ENCODE data around the gene PRMT9. TPM values are rescaled to one million over a fixed set of nuclear protein-coding genes. Genes with fewer than 3 reads are reported as not detected.

The PRMT9 gene
- total RNA-seq, 1 experiment from 2014 or later = 11.7 TPM

- DNase-seq = no peak
- no peaks in the 10 kb centered on the region for H3K27me3 ChIP-seq (ENCODE audit: control insufficient read depth, insufficient read depth, low read length)
Measured at GRCh38 chr4:147617841-147618691, 65.9 kb downstream of the PRMT9 start.

GRCh38 chr4:147617173-147617840, 66.7 kb downstream of the PRMT9 start, which contains the start of gene TMEM184C:
TSS of gene TMEM184C (plus strand) at chr4:147617397. CDS start at chr4:147617957, 560 bp downstream.
- Histone ChIP-seq H3K36me3 (replicated peaks; ENCODE audit: control insufficient read depth, insufficient read depth, low read length) (no peaks in the 10 kb centered on the region), H3K27me3 (ENCODE audit: control insufficient read depth, insufficient read depth, low read length) (no peaks in the 10 kb centered on the region), H3K4me3 (ENCODE audit: insufficient read depth, low read depth, low read length) (peak within 1 kb of the TSS; percentile 94)
- DNase-seq = peak; percentile 85

More at GRCh38 chr4:147617841-147618691, 65.9 kb downstream of the PRMT9 start:
- H3K36me3 ChIP-seq (replicated peaks; ENCODE audit: control insufficient read depth, insufficient read depth, low read length) = no peaks in the 10 kb centered on the region; the same call in 1 of the 2 replicates
- peak overlapping the region; percentile 94 for H3K4me3 ChIP-seq (ENCODE audit: insufficient read depth, low read depth, low read length)

GRCh38 chr4:147616849-147617172, 67.2 kb downstream of the PRMT9 start:
- Histone ChIP-seq H3K36me3 (replicated peaks; ENCODE audit: control insufficient read depth, insufficient read depth, low read length) (no peaks in the 10 kb centered on the region), H3K27me3 (ENCODE audit: control insufficient read depth, insufficient read depth, low read length) (no peaks in the 10 kb centered on the region), H3K4me3 (ENCODE audit: insufficient read depth, low read depth, low read length) (peak overlapping the region; percentile 94)
- no peak for DNase-seq

DNA sequence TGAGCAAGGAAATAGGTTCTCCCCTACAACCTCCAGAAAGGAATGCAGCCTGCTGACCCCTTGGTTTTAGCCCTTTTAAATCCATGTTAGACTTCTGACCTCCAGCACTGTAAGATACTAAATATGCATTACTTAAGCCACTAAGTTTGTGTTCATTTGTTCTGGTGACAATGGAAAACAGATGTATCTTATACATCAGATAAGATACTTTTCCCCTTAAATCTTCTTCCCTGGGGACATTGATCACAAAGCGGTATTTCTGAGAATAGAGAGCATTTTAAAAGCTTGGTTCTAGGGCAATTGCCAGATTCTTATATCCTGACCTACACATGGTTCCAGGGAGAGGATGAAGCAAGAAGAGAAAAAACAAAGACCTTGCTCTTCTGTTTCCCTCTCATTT, 73.3 kb downstream of the PRMT9 start:
- H3K36me3 ChIP-seq (replicated peaks; ENCODE audit: control insufficient read depth, insufficient read depth, low read length) = no peaks in the 10 kb centered on the region
- DNase-seq = no peak
- no peak overlapping the region for H3K4me3 ChIP-seq (ENCODE audit: insufficient read depth, low read depth, low read length)
- no peaks in the 10 kb centered on the region for H3K27me3 ChIP-seq (ENCODE audit: control insufficient read depth, insufficient read depth, low read length)

DNA sequence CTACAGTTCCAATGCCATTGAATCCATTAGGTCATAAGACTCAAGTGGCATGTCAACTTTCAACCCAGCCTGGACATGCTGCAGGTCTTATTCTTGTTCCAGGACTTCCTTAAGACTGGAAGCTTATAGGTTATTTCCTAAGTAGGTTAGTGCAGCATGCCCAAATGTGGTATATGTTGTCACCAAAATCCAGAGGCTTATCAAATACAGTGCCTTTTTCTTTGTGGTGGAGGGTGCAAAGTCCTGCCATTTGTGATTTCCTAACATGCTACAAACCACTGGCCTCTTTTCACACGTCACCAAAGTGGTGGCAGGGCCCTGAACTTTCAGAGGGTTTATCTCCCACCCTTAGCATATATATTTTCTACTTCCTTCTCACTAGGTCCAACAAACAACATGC, 76.5 kb downstream of the PRMT9 start:
- DNase-seq = no peak
- no peaks in the 10 kb centered on the region for H3K36me3 ChIP-seq (replicated peaks; ENCODE audit: control insufficient read depth, insufficient read depth, low read length)
- no peak overlapping the region for H3K4me3 ChIP-seq (ENCODE audit: insufficient read depth, low read depth, low read length)
- no peaks in the 10 kb centered on the region for H3K27me3 ChIP-seq (ENCODE audit: control insufficient read depth, insufficient read depth, low read length)

DNA sequence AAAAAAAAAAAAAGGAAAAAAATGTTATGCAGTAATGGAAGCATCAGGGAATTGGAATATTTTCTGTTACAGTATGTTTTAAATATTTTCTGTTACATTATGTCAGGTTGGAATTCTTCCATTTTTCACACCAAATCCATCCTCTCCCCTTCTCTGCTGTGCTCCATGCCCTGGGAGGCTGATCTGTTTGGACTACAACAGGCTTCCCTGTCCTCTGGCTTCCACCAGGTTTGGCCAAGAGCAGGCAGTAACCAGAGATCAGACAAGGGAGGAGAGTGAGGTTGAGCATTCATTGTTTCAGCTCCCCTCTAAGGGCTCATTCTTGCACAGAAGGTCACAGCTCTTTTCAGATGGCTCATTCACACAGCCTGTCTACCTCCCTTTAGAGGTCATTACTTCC, 78.5 kb downstream of the PRMT9 start:
- no peak for DNase-seq

DNA sequence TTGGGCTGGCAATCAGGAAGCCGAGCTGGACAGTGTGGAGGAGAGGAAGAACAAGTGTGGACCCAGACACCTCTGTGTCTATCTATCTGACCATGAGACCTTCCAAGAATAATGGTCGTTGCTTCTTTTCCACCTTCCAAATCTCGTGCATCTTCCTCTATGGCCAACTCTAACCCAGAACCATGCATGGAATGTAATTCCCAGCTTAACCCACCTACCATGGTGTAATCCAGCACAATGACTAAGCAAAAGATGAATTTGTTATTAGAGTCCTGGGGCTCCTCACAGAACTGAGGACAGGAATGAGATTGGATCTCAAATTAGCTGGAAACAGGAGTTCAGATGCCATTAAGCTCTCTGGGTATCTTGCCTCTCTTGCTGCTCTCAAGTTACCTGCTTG, 84.2 kb downstream of the PRMT9 start:
- H3K27me3 ChIP-seq (ENCODE audit: control insufficient read depth, insufficient read depth, low read length) = no peaks in the 10 kb centered on the region
- no peak overlapping the region for H3K4me3 ChIP-seq (ENCODE audit: insufficient read depth, low read depth, low read length)
- no peak for DNase-seq
- H3K36me3 ChIP-seq (replicated peaks; ENCODE audit: control insufficient read depth, insufficient read depth, low read length) = no peaks in the 10 kb centered on the region

More for the DNA sequence above, 78.5 kb downstream of the PRMT9 start:
- Histone ChIP-seq H3K27me3 (ENCODE audit: control insufficient read depth, insufficient read depth, low read length) (no peaks in the 10 kb centered on the region), H3K4me3 (ENCODE audit: insufficient read depth, low read depth, low read length) (no peak overlapping the region), H3K36me3 (replicated peaks; ENCODE audit: control insufficient read depth, insufficient read depth, low read length) (no peaks in the 10 kb centered on the region)

GRCh38 chr4:147599206-147599605, 84.8 kb downstream of the PRMT9 start:
- Histone ChIP-seq H3K36me3 (replicated peaks; ENCODE audit: control insufficient read depth, insufficient read depth, low read length) (no peaks in the 10 kb centered on the region), H3K27me3 (ENCODE audit: control insufficient read depth, insufficient read depth, low read length) (no peaks in the 10 kb centered on the region), H3K4me3 (ENCODE audit: insufficient read depth, low read depth, low read length) (no peak overlapping the region)
- no peak for DNase-seq

GRCh38 chr4:147597561-147597960, 86.4 kb downstream of the PRMT9 start:
- Histone ChIP-seq H3K27me3 (ENCODE audit: control insufficient read depth, insufficient read depth, low read length) (no peaks in the 10 kb centered on the region), H3K4me3 (ENCODE audit: insufficient read depth, low read depth, low read length) (no peak overlapping the region), H3K36me3 (replicated peaks; ENCODE audit: control insufficient read depth, insufficient read depth, low read length) (no peaks in the 10 kb centered on the region)
- DNase-seq = no peak

GRCh38 chr4:147596981-147597380, 87.0 kb downstream of the PRMT9 start:
- Histone ChIP-seq H3K4me3 (ENCODE audit: insufficient read depth, low read depth, low read length) (no peak overlapping the region), H3K36me3 (replicated peaks; ENCODE audit: control insufficient read depth, insufficient read depth, low read length) (no peaks in the 10 kb centered on the region), H3K27me3 (ENCODE audit: control insufficient read depth, insufficient read depth, low read length) (no peaks in the 10 kb centered on the region)
- no peak for DNase-seq

DNA sequence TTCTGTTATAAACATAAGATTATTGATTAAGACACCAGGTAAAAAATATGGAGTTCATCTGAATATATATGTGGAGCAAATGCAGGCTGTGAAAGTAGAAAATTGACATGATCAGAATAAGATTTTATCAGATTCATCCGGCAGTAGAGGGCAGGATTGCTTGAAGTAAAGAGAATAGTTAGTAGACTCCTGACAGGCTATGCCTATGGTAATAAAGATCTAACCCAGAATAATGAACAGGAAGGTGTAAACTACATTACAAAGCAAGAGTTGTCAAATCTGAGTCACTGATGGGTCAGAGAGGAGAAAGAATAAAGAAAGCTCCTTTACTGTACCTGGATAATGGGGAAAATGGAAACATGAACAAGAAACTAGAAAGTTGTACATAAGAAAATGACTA, 87.6 kb downstream of the PRMT9 start:
- H3K27me3 ChIP-seq (ENCODE audit: control insufficient read depth, insufficient read depth, low read length) = no peaks in the 10 kb centered on the region
- H3K36me3 ChIP-seq (replicated peaks; ENCODE audit: control insufficient read depth, insufficient read depth, low read length) = no peaks in the 10 kb centered on the region
- no peak for DNase-seq
- H3K4me3 ChIP-seq (ENCODE audit: insufficient read depth, low read depth, low read length) = no peak overlapping the region

DNA sequence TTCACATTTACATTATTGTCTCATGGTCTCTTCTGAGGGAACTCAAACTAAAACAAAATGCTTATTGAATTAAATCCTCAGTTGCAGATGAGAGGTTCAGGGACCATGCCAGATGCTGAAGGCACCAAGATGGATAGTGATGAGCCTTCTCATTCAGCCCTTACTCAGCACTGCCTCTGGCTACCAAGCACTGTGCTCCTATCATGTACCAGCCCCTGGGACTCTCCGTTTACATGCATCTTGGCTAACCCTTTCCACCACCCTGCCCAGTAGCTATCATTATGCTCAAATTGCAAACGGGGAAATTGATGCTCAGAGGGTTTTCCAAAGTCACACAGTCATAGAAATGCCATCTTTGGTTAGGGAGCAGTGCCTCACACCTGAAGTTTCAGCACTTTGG, 89.4 kb downstream of the PRMT9 start:
- Histone ChIP-seq H3K36me3 (replicated peaks; ENCODE audit: control insufficient read depth, insufficient read depth, low read length) (no peaks in the 10 kb centered on the region), H3K4me3 (ENCODE audit: insufficient read depth, low read depth, low read length) (no peak overlapping the region), H3K27me3 (ENCODE audit: control insufficient read depth, insufficient read depth, low read length) (no peaks in the 10 kb centered on the region)
- no peak for DNase-seq

DNA sequence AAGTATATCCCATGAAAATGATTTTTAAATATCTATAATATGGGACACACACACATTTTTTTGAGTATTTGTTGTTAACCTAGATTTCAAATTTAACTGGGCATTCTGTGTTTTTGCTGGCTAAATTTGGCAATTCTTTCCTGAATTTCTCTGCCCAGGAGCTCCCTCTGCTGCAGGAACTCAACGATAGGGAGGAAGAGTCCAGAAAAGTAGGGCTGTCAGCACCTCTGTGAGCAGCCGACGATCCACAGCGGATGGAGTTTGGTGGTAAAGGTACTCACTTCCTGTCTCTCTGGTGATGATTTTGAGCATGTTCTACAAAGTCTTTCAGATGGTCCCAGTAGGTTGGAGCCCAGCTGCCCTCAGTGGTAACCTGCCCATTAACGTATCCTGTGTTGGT, 89.9 kb downstream of the PRMT9 start:
- peak; percentile 32 for DNase-seq
- Histone ChIP-seq H3K27me3 (ENCODE audit: control insufficient read depth, insufficient read depth, low read length) (no peaks in the 10 kb centered on the region), H3K36me3 (replicated peaks; ENCODE audit: control insufficient read depth, insufficient read depth, low read length) (no peaks in the 10 kb centered on the region), H3K4me3 (ENCODE audit: insufficient read depth, low read depth, low read length) (no peak overlapping the region)

DNA sequence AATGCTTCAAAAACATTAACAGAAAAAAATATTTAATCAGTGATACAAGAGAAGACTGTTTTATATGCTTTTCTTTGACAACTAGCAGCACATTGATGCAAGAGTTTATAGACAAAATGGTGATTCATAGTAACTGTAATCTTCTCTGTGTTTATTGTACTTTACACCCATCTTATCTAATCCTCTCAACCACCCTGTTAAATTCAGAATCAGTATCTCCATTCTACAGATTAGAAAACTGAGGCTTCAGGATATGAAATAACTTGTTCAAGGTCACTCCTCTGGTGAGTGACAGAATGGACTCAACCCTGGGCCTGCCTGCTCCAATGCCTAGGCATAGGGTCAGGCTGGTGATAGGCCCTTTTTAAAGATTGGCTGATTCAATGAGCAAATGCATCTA, 92.9 kb downstream of the PRMT9 start:
- no peak for DNase-seq
- H3K27me3 ChIP-seq (ENCODE audit: control insufficient read depth, insufficient read depth, low read length) = no peaks in the 10 kb centered on the region
- no peaks in the 10 kb centered on the region for H3K36me3 ChIP-seq (replicated peaks; ENCODE audit: control insufficient read depth, insufficient read depth, low read length)
- H3K4me3 ChIP-seq (ENCODE audit: insufficient read depth, low read depth, low read length) = no peak overlapping the region

- Histone ChIP-seq H3K27me3 (ENCODE audit: control insufficient read depth, insufficient read depth, low read length) (no peaks in the 10 kb centered on the region), H3K4me3 (ENCODE audit: insufficient read depth, low read depth, low read length) (no peak overlapping the region), H3K36me3 (replicated peaks; ENCODE audit: control insufficient read depth, insufficient read depth, low read length) (no peaks in the 10 kb centered on the region)
- DNase-seq = peak; percentile 54
Measured at GRCh38 chr4:147590249-147590920, 93.6 kb downstream of the PRMT9 start.
